Fibroblast of lung (primary cell): ENCODE results near the gene EIF3F. TPM values are rescaled to one million over a fixed set of nuclear protein-coding genes. Genes with fewer than 3 reads are reported as not detected.
A peak's percentile ranks its signal among the peaks of the same experiment; 100 is the strongest.

ENCODE experiments used
- DNase-seq, 2 donors: peaks; one replicate each; pipeline versions ENCODE4 v3.0.0 to v3.0.0-alpha.2; 2010; ENCODE audit warnings: low read depth in 2 of 2
- H2AFZ ChIP-seq: 2 replicates; pipeline ENCODE4 v1.5.1; 2012; ENCODE audit warnings: low read length, control low read depth, inconsistent platforms
- H3K27ac ChIP-seq: 2 replicates; pipeline ENCODE4 v1.5.1; 2011; ENCODE audit warnings: low read length, control low read depth; ENCODE audit not compliant: insufficient read depth
- H3K27me3 ChIP-seq: 2 replicates; pipeline ENCODE4 v1.5.1; 2011; ENCODE audit warnings: mild to moderate bottlenecking, low read length; ENCODE audit not compliant: control insufficient read depth, insufficient read depth
- H3K36me3 ChIP-seq: 2 replicates; pipeline ENCODE4 v1.5.1; 2011; ENCODE audit warnings: low read length; ENCODE audit not compliant: control insufficient read depth, insufficient read depth
- H3K4me1 ChIP-seq: 2 replicates; pipeline ENCODE4 v1.5.1; 2011; ENCODE audit warnings: low read length; ENCODE audit not compliant: control insufficient read depth, insufficient read depth; ENCODE audit errors: extremely low read depth
- H3K4me2 ChIP-seq: 2 replicates; pipeline ENCODE4 v1.5.1; 2011; ENCODE audit warnings: low read length, control low read depth; ENCODE audit not compliant: insufficient read depth; ENCODE audit errors: extremely low read depth
- H3K4me3 ChIP-seq, 4 experiments: fragments of 200-600 bp in 1 of 4; sonication (generic) in 1 of 4; replicated peaks in 1 of 4; 2 replicates each; pipeline ENCODE4 v1.5.1; 2011 to 2016; ENCODE audit warnings: low read length in 4 of 4, low read depth in 3 of 4, mild to moderate bottlenecking in 3 of 4, control low read depth in 2 of 4, inconsistent platforms in 1 of 4, mixed read lengths in 1 of 4; ENCODE audit not compliant: insufficient read depth in 1 of 4; ENCODE audit errors: control extremely low read depth in 1 of 4
- H3K79me2 ChIP-seq: 2 replicates; pipeline ENCODE4 v1.5.1; 2012; ENCODE audit warnings: mild to moderate bottlenecking, low read length, inconsistent platforms; ENCODE audit not compliant: control insufficient read depth, insufficient read depth
- H3K9ac ChIP-seq: 2 replicates; pipeline ENCODE4 v1.5.1; 2011; ENCODE audit warnings: mild to moderate bottlenecking, low read length, control low read depth; ENCODE audit not compliant: insufficient read depth
- H3K9me3 ChIP-seq: 2 replicates; pipeline ENCODE4 v1.5.1; 2012; ENCODE audit warnings: low read depth, low read length; ENCODE audit not compliant: control insufficient read depth, insufficient read depth
- H4K20me1 ChIP-seq: 2 replicates; pipeline ENCODE4 v1.5.1; 2011; ENCODE audit warnings: low read length; ENCODE audit not compliant: control insufficient read depth, insufficient read depth; ENCODE audit errors: extremely low read depth
- CTCF ChIP-seq, 2 donors: IDR thresholded peaks in 1 of 2; conservative IDR thresholded peaks in 1 of 2; 1 replicate in 1 of 2; 2 replicates in 1 of 2; pipeline ENCODE4 v1.5.1; 2011 to 2012; ENCODE audit warnings: low read length in 2 of 2, control low read depth in 1 of 2, inconsistent platforms in 1 of 2, low read depth in 1 of 2, mild to moderate bottlenecking in 1 of 2
- EZH2 ChIP-seq: IDR thresholded peaks from 2 replicates; pipeline ENCODE4 v1.5.1; 2012; ENCODE audit warnings: low read length, control low read depth, mild to moderate bottlenecking; ENCODE audit errors: missing control alignments
- polyA plus RNA-seq, 2 donors: library from polyadenylated mRNA; depleted of rRNA in 1 of 2; stranded (reverse) in 1 of 2; unstranded in 1 of 2; fragments of >200 nt; gene quantifications; 2 replicates each; pipeline ENCODE4 v1.2.1, GENCODE V29; 2011 to 2012; ENCODE audit warnings: missing spikeins in 1 of 2
- total RNA-seq: library from RNA; depleted of rRNA; stranded (reverse); fragments of >200 nt; gene quantifications from 2 replicates; pipeline ENCODE4 v1.2.1, GENCODE V29; 2014

The EIF3F gene
- total and polyA plus RNA-seq, 2 donors (not counting 1 experiment from before 2014, with no cell fraction given): 303 to 323 TPM

GRCh38 chr11:8009856-8010255 lies 22.7 kb downstream of the EIF3F start:
- Histone ChIP-seq H3K36me3 (no peaks in the 10 kb centered on the region), H2AFZ (no peak overlapping the region), H3K9ac (no peak overlapping the region), H3K79me2 (no peaks in the 10 kb centered on the region), H4K20me1 (no peaks in the 10 kb centered on the region), H3K9me3 (no peaks in the 10 kb centered on the region), H3K4me3 (no peak overlapping the region), H3K4me2 (no peak overlapping the region), H3K4me1 (peaks cover 2% of the 10 kb centered on the region), H3K27ac (no peak overlapping the region), H3K27me3 (no peaks in the 10 kb centered on the region)
- DNase-seq: no peak
- TF ChIP-seq CTCF (conservative IDR thresholded peaks at IDR 0.05 in 1 of 2, IDR thresholded peaks at IDR 0.05 in 1 of 2; ENCODE audit: low read depth in 1 of 2, low read length in 2 of 2) (no peak), EZH2 (no peak)

GRCh38 chr11:8011371-8011770 lies 24.2 kb downstream of the EIF3F start:
- Histone ChIP-seq H3K9ac (no peak overlapping the region), H3K27me3 (no peaks in the 10 kb centered on the region), H3K36me3 (no peaks in the 10 kb centered on the region), H2AFZ (no peak overlapping the region), H3K4me2 (no peak overlapping the region), H3K4me1 (peaks cover 10% of the 10 kb centered on the region), H3K27ac (no peak overlapping the region), H3K79me2 (no peaks in the 10 kb centered on the region), H3K9me3 (no peaks in the 10 kb centered on the region), H4K20me1 (no peaks in the 10 kb centered on the region), H3K4me3 (no peak overlapping the region)
- TF ChIP-seq CTCF (conservative IDR thresholded peaks at IDR 0.05 in 1 of 2, IDR thresholded peaks at IDR 0.05 in 1 of 2; ENCODE audit: low read depth in 1 of 2, low read length in 2 of 2): no peak
- TF ChIP-seq EZH2: no peak
- DNase-seq: no peak

GRCh38 chr11:8011981-8012444 lies 24.9 kb downstream of the EIF3F start:
- H3K9ac ChIP-seq: no peak overlapping the region
- TF ChIP-seq EZH2: no peak
- TF ChIP-seq CTCF (conservative IDR thresholded peaks at IDR 0.05 in 1 of 2, IDR thresholded peaks at IDR 0.05 in 1 of 2; ENCODE audit: low read depth in 1 of 2, low read length in 2 of 2): no peak
- H3K27ac ChIP-seq: no peak overlapping the region
- no peaks in the 10 kb centered on the region for H4K20me1 ChIP-seq
- H3K79me2 ChIP-seq: no peaks in the 10 kb centered on the region
- H2AFZ ChIP-seq: no peak overlapping the region
- no peak overlapping the region for H3K4me3 ChIP-seq
- H3K4me2 ChIP-seq: no peak overlapping the region
- no peaks in the 10 kb centered on the region for H3K9me3 ChIP-seq
- peak; percentile 77 to 96 for DNase-seq
- peaks cover 15% of the 10 kb centered on the region for H3K4me1 ChIP-seq
- no peaks in the 10 kb centered on the region for H3K27me3 ChIP-seq
- no peaks in the 10 kb centered on the region for H3K36me3 ChIP-seq
